HG02798 (cell line): ENCODE measurements around the gene EXOC6B.

Experiments
- ATAC-seq: cut with Tn5 transposase; IDR thresholded peaks from one replicate; pipeline ENCODE4 v1.9.1; 2021; ENCODE audit warnings: mild to moderate bottlenecking; ENCODE audit not compliant: unreplicated experiment, poor library complexity

EXOC6B gene

DNA sequence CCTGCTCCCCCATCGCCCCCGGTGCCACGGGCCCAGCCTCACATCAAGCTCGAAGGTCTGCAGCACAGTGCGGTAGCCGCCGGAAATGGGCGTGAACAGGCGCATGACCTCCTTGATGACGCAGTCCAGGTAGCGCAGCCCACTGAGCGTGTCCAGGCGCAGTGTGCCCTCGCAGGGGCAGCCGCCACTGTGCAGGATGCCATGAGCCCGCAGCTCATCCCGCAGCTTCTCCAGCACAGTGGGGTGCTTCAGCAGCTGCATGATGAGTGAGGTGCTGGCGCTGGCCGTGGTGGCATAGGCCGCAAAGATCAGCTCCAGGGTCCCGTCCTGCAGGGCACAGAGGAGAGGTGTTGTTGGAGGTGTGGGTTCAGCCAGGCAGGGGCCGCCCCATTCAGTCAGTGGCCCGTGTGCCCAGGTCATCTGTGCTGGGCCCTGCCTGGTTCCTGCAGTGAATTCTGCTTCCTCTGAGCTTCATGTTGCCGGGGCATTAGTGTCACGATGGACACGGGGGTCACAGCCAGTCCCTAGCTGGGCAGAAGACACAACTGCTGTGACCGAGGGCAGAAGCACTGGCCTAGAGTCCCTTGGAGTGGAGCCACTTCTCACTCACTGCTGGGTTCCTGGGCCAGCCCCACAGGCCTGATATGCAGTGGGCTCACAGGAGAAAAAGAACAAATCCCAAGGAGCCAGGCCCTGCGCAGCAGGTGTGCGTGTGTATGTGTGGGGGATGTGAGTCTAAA is 692.7 kb downstream of the EXOC6B start:
- no peak for ATAC-seq

DNA sequence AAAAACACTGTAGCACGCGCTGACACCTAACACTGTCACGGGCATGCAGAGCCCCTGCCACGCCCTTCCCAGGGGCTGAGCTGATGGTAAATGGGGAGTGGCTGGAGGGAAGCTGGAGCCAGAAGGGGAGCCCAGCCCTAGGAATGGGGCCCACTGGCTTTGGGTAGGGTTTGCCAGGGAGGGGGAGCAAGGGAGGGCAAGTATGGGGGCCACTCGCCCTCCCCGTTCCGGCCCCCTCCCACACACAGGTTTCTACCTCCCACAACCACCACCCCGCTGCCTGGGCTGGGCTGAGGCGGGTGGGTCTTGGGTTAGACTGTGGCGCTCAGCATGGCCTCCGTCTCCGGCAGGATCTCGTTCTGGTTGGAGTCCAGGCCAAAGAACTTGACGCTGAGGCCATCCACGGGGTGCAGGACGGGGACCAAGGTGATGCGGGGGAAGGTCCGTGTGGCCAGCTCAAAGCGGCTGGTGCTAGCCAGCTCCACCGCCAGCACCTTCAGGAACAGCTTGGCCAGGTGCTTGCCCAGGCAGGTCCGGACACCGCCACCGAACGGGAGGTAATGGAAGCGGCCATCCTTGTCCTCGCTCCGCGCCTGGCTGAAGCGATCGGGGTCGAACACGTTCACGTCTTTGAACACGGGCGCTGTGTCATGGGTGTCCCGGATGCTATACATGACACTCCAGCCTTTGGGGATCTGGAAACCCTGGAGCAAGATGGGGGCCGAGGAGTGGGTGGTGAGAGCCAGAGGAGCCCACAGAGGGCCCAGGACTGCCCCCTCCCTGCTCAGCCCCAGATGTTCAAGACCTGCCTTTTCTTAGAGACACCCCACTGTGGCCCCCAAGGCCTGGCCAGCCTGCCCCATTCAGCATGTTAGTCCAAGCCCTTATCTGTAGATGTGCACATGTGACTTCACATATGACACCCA is 693.7 kb downstream of the EXOC6B start:
- ATAC-seq: no peak

DNA sequence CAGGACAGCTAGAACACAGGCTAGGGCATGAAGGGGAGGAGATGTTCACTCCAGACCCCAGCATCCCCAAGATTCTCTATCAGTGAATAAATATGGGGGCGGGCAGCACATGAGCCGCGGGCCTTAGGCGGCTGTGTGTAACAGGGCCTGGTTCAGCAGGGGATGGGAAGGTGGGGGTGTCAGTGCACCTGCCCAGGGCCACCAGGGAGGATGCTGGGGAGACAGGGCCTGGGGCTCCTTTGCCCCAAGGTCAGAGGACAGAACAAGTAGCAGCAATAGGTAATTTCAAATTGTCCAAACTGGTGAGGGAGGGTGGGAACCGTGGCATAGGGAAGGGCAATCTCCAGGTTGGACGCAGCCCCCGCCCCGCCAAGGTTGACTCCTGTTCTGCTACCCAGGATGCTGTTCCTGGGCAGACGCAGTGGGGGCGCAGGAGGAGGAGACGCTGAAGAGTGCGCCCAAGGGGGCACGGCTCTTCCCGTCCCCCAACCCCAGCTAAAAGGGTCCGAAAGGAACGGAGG is 694.4 kb downstream of the EXOC6B start:
- no peak for ATAC-seq

DNA sequence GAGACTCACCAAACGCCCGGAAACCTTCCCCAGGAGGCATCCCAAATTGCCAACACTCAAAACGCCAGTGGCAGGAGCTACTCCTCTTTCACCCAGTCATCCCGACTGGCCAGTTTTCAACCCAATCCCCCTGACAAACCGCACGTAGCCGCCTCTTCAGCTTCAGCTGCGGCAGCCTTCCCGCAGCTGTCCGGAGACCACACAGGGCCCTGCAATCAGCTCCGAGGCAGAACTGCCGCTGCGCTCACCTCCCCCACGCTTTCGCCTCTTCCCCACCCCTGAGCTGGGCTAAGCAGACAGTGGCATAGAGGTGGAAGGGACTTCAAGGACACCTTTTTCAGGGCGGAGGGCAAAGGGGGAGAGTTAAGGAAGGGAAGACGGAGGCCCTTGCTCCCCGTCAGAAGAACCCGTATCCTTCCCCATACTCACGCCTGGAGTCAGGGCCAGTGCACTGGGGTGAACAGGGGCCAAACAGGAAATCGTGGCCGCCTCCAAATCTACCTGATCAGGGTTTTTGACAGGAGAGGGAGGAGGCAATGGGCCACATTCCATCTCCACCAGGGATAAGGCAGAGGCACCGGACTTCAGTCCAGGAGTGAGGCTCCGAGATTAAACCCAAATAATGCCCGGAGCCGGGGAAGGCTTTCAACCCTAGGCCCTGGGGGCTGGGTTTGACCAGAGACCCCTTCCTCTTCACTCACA is 695.0 kb downstream of the EXOC6B start:
- ATAC-seq: no peak

DNA sequence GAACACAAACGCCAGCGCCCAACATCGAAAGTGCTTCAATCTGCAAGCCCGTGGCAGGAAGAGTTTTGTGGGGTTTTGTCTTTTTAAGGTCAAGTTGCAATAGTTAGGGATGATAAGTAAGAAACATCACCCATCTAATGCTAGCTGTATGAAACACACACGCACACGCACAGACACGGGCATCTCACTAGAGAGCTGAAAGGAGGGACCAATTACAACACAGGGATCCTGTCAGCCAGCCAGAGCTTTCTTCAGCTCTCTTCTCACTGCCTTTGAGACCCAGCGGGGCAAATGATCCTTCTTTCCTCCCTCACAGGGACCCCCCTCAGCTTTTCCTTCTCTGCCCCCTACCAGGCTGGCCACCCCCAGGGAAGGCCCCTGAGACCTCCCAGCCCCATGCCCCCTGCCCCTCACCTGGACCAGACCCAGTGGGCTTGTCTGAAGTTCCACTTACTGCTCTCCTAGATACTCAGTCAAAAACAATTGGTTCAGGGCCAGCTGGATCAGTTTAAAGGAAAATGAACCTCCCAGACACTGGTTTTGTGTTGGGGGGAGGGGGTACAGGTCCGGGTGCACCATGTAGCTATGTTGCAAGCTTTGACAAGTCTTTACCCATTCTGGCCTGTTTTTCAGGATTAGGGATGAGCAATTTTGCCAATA is 696.0 kb downstream of the EXOC6B start:
- no peak for ATAC-seq

DNA sequence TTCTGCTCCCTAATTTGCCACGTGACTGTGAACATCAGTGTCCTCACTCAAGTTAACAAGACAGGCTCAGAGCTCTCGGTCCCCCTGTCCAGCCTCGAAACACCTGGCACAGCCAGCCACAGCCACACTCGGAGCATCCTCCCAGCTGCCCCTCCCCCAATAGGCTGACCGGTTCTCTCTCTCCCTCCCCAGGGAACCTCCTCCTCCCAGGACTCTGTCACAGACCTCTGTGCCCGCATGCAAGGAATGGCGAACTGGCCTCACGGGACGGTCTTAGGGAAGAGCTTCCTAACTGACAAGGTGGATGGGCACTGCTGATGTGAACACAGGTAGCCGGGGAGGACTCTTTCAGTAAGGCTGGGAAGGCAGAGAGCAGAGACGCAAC is 697.0 kb downstream of the EXOC6B start:
- no peak for ATAC-seq

DNA sequence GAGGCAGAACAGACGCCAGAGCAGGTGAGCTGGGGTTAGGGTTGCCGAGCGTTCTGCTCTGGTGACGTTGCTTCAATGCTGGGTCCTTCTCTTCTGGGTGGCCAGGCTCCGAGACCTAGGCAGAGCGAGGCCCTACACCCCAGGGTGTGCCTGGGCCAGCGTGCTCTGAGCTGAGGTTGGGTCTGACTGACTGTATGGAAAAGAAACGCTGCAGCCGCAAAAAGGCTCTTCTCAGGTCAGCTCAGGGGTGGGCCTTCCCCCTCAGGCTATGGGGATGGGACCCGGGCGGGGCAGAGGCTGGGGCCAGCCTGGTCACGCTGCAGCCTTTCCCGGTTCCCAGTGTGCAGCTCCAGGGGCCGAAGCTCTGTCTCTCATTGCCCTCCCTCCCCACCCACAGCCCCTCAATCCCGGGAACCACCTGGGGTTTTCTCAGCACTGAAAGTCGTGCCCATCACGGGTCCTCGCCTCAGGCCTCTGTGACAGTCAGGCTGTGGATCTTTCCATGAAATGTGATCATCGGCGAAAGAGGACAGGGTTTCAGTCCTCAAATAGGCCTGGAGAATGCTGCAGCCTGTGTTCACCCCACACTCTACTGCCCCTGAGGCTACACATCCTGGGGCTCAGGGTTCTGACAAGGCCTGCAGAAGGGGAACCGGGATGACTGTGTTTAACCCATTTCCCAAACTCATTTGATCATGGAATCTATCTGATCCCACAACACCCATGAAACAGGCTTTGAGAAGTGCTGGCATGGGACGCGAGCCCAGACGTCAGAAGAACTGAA is 697.6 kb downstream of the EXOC6B start:
- ATAC-seq: no peak

DNA sequence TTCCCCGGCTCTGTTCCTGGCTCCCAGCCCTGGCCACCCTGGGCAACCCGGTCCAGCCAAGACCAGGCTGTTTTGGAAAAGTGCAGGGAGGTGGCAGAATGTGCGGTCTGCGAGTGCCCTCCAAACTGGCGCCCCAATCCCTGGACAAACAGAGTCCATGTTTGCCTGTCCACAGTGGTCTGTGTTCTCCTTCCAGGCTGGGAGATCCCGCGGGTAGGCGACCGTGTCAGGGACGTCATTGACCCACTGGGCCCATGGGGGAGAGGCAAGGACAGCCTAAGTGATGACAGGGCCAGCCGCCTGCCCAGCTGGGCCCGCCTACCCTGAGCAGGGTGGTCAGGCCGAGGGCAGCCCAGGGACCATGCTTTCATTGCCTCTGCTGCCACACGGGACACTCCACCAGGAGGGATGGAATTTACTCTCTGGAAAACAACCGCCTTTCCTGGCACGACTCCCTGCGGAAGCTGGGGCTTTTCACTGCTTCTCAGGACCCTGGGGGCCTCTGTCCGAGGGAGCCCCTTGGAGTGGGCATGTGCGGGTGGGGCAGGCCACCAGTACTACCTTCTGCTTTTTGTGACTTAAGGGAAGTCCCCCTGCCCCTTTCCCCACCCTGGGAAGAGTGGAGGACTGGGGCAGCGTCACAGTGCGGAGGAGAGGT is 698.3 kb downstream of the EXOC6B start:
- ATAC-seq: no peak

DNA sequence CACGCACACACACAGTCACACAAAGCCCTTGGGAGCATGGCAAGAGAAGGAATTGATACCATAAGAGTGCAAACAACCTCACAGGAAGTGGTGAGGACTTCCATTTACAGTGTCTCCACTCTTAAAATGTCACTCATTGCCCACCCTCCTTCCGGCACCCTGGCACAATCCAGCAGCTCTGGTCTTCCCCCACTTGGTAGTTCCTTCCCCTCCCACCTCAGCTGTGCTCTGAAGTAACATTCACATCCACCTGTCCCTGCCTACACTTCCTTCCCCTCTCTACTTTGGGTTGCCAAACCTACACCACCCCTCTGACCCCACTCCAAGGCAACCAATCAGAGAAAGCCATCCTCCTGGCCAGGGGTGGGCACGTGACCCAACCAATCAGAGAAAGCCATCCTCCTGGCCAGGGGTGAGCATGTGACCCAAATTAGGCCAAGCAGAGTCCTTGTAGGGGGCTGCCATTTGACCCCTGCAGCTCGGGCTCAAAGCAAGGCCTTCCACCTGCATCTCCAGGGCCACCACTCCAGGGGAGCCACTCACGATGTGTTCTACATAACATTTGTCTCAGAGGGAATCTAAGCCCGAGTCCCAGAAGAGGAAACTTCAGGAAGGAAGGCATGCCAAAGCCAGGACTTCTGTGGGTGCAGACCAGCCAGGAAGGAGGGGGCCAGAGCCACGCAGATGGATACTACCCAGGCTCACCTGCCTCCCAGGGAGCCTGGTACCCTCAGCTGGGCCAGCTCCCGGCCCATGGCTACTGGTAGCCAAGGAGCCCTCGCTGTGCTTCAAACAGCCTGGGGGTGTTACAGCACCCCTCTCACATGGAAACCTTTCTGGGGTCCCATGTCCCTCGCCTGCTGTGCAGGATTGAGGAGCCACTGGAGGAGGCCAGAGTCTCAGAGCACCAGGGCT is 699.4 kb downstream of the EXOC6B start:
- ATAC-seq: no peak
